Measurements from ENCODE around the gene NELFCD. TPM values are rescaled to one million over a fixed set of nuclear protein-coding genes. Genes with fewer than 3 reads are reported as not detected.

The NELFCD gene
- polyA plus RNA-seq, 1 donor (not counting 4 experiments of a cell fraction or from before 2014, with no cell fraction given) = 68.5 TPM

- peaks cover 4% of the 10 kb centered on the region for H3K9me1 ChIP-seq (ENCODE audit: control insufficient read depth, extremely low read depth, insufficient read depth, low read length)
- TF ChIP-seq CTCF (optimal IDR thresholded peaks at IDR 0.05 in 1 of 3, IDR thresholded peaks at IDR 0.05 in 1 of 3, conservative IDR thresholded peaks at IDR 0.05 in 1 of 3; ENCODE audit: extremely low read depth in 1 of 3, insufficient read depth in 2 of 3, low read length in 3 of 3) (no peak), EZH2 (IDR thresholded peaks at IDR 0.05; ENCODE audit: low read length) (no peak)
- FAIRE-seq = no peak
- dilution Hi-C loops (cut with MboI; ENCODE audit: extremely low pct_ligation_motif_present, low sequenced_read_pairs) = no loop called here
- H3K36me3 ChIP-seq (ENCODE audit: control insufficient read depth in 2 of 2, extremely low read depth in 1 of 2, insufficient read depth in 2 of 2, low read length in 2 of 2) = peaks cover 4 to 12% of the 10 kb centered on the region in 2 experiments
- no peak overlapping the region for H3K9ac ChIP-seq (ENCODE audit: control insufficient read depth, extremely low read depth, insufficient read depth, low read length)
- H4K20me1 ChIP-seq (ENCODE audit: control insufficient read depth, extremely low read depth, insufficient read depth, low read length) = no peaks in the 10 kb centered on the region
- no peaks in the 10 kb centered on the region for H3K9me3 ChIP-seq (ENCODE audit: control insufficient read depth, low read depth, low read length)
- peak overlapping the region; percentile 57 for H2AFZ ChIP-seq (ENCODE audit: control insufficient read depth, low read length)
- H3K4me2 ChIP-seq (ENCODE audit: control insufficient read depth, extremely low read depth, insufficient read depth, low read depth, low read length) = peak overlapping the region; percentile 90
- no peak overlapping the region for H3K27ac ChIP-seq (ENCODE audit: control insufficient read depth, insufficient read depth, low read length)
- H3K79me2 ChIP-seq (ENCODE audit: control insufficient read depth, insufficient read depth, low read length) = peaks cover 39% of the 10 kb centered on the region
- no peak overlapping the region for H3K4me3 ChIP-seq (ENCODE audit: control insufficient read depth in 2 of 3, extremely low read depth in 1 of 3, insufficient read depth in 2 of 3, low read depth in 1 of 3, low read length in 3 of 3)
- no peaks in the 10 kb centered on the region for H3K27me3 ChIP-seq (ENCODE audit: control insufficient read depth, extremely low read depth, insufficient read depth, low read length)
- no peak for DNase-seq (ENCODE audit: low read depth, low spot score)
- peaks cover 32% of the 10 kb centered on the region for H3K4me1 ChIP-seq (ENCODE audit: control insufficient read depth, extremely low read depth, insufficient read depth, low read length)
Observed at GRCh38 chr20:59043698-59044097, 62.6 kb downstream of the NELFCD start.

- Histone ChIP-seq H2AFZ (ENCODE audit: control insufficient read depth, low read length) (no peak overlapping the region), H3K79me2 (ENCODE audit: control insufficient read depth, insufficient read depth, low read length) (peaks cover 33% of the 10 kb centered on the region), H3K4me1 (ENCODE audit: control insufficient read depth, extremely low read depth, insufficient read depth, low read length) (peaks cover 29% of the 10 kb centered on the region), H3K4me3 (ENCODE audit: control insufficient read depth in 2 of 3, extremely low read depth in 1 of 3, insufficient read depth in 2 of 3, low read depth in 1 of 3, low read length in 3 of 3) (no peak overlapping the region), H3K4me2 (ENCODE audit: control insufficient read depth, extremely low read depth, insufficient read depth, low read depth, low read length) (no peak overlapping the region), H4K20me1 (ENCODE audit: control insufficient read depth, extremely low read depth, insufficient read depth, low read length) (no peaks in the 10 kb centered on the region), H3K27me3 (ENCODE audit: control insufficient read depth, extremely low read depth, insufficient read depth, low read length) (no peaks in the 10 kb centered on the region), H3K9ac (ENCODE audit: control insufficient read depth, extremely low read depth, insufficient read depth, low read length) (no peak overlapping the region), H3K9me1 (ENCODE audit: control insufficient read depth, extremely low read depth, insufficient read depth, low read length) (peaks cover 4% of the 10 kb centered on the region), H3K27ac (ENCODE audit: control insufficient read depth, insufficient read depth, low read length) (no peak overlapping the region), H3K36me3 (ENCODE audit: control insufficient read depth in 2 of 2, extremely low read depth in 1 of 2, insufficient read depth in 2 of 2, low read length in 2 of 2) (peaks cover 4 to 12% of the 10 kb centered on the region in 2 experiments), H3K9me3 (ENCODE audit: control insufficient read depth, low read depth, low read length) (no peaks in the 10 kb centered on the region)
- dilution Hi-C loops (cut with MboI; ENCODE audit: extremely low pct_ligation_motif_present, low sequenced_read_pairs) = no loop called here
- DNase-seq (ENCODE audit: low read depth, low spot score) = no peak
- no peak for FAIRE-seq
- TF ChIP-seq EZH2 (IDR thresholded peaks at IDR 0.05; ENCODE audit: low read length) = no peak
Observed at GRCh38 chr20:59044295-59044694, 63.2 kb downstream of the NELFCD start.

Other genes starting within 250 kb of the NELFCD start
- 0.25 to 0.37 TPM (median 0.31 TPM) in 3 replicates for gene GNAS-AS1, start 130.4 kb upstream of the NELFCD start, polyA plus RNA-seq
- gene GNAS, start 128.5 kb upstream of the NELFCD start, polyA plus RNA-seq = 521 to 1,373 TPM (median 560 TPM) in 3 replicates
- 102 to 171 TPM (median 138 TPM) in 3 replicates for gene CTSZ, start 26.0 kb downstream of the NELFCD start, polyA plus RNA-seq
- gene TUBB1, start 38.2 kb downstream of the NELFCD start, polyA plus RNA-seq = 0.03 TPM in 1 of 3 replicates, not detected in the others
- 48.3 to 100 TPM (median 99.7 TPM) in 3 replicates for gene ATP5F1E, start 51.1 kb downstream of the NELFCD start, polyA plus RNA-seq
- 70.7 to 86.9 TPM (median 75.3 TPM) in 3 replicates for gene PRELID3B, start 61.5 kb downstream of the NELFCD start, polyA plus RNA-seq
- not detected in 3 replicates for gene ZNF831, start 182.6 kb downstream of the NELFCD start, polyA plus RNA-seq

Data from keratinocyte (primary cell).